Liver (tissue), 9 donors: ENCODE data around the gene INO80D. TPM values are rescaled to one million over a fixed set of nuclear protein-coding genes. Genes with fewer than 3 reads are reported as not detected.
"Not testable (repeated sequence)": the region's sequence is repeated elsewhere in the genome, so short reads cannot be mapped to it uniquely, and the experiment has no call there.

Experiments used
- DNase-seq: peaks from one replicate; pipeline ENCODE4 v3.0.0-alpha.2; 2017; ENCODE audit warnings: low spot score
- H3K27ac ChIP-seq, 2 donors: one replicate each; pipeline ENCODE4 v1.7.0; 2013; ENCODE audit warnings: inconsistent platforms in 2 of 2, low read length in 2 of 2, control low read depth in 1 of 2, low read depth in 1 of 2, mild to moderate bottlenecking in 1 of 2
- H3K27me3 ChIP-seq, 4 donors: one replicate each; pipeline versions ENCODE4 v1.6.1 to v1.7.0; 2013; ENCODE audit warnings: low read length in 3 of 4, inconsistent platforms in 1 of 4, mild to moderate bottlenecking in 1 of 4, moderate library complexity in 1 of 4; ENCODE audit not compliant: control insufficient read depth in 4 of 4, insufficient read depth in 4 of 4
- H3K36me3 ChIP-seq, 4 donors: one replicate each; pipeline versions ENCODE4 v1.6.1 to v1.7.0; 2013; ENCODE audit warnings: low read length in 3 of 4, mild to moderate bottlenecking in 3 of 4, low read depth in 1 of 4, moderate library complexity in 1 of 4; ENCODE audit not compliant: control insufficient read depth in 4 of 4, insufficient read depth in 3 of 4
- H3K4me1 ChIP-seq, 4 donors: one replicate each; pipeline versions ENCODE4 v1.6.1 to v1.7.0; 2013; ENCODE audit warnings: low read length in 3 of 4, mild to moderate bottlenecking in 3 of 4, moderate library complexity in 1 of 4; ENCODE audit not compliant: control insufficient read depth in 4 of 4, insufficient read depth in 4 of 4
- H3K4me3 ChIP-seq, 3 donors: one replicate each; pipeline versions ENCODE4 v1.6.1 to v1.7.0; 2013; ENCODE audit warnings: low read length in 3 of 3, control low read depth in 1 of 3, low read depth in 1 of 3, mild to moderate bottlenecking in 1 of 3
- H3K9ac ChIP-seq, 2 donors: one replicate each; pipeline ENCODE4 v1.7.0; 2013; ENCODE audit warnings: low read length in 2 of 2, mild to moderate bottlenecking in 2 of 2, moderate library complexity in 2 of 2, control low read depth in 1 of 2, low read depth in 1 of 2
- H3K9me3 ChIP-seq, 4 donors: one replicate each; pipeline versions ENCODE4 v1.6.1 to v1.7.0; 2013; ENCODE audit warnings: low read length in 3 of 4; ENCODE audit not compliant: control insufficient read depth in 4 of 4
- FOXA1 ChIP-seq: IDR thresholded peaks from 2 replicates; pipeline ENCODE4 v1.6.1; 2016; ENCODE audit warnings: antibody characterized with exemption
- GABPA ChIP-seq, 2 donors: IDR thresholded peaks in 1 of 2; conservative IDR thresholded peaks in 1 of 2; 2 replicates each; pipeline ENCODE4 v1.6.1; 2016; ENCODE audit warnings: antibody characterized with exemption in 2 of 2, mild to moderate bottlenecking in 1 of 2, moderate library complexity in 1 of 2
- NR2F2 ChIP-seq: IDR thresholded peaks from 2 replicates; pipeline ENCODE4 v1.6.1; 2016; ENCODE audit warnings: antibody characterized with exemption
- RXRA ChIP-seq, 2 donors: IDR thresholded peaks; 2 replicates each; pipeline ENCODE4 v1.6.1; 2017 to 2018; ENCODE audit warnings: antibody characterized with exemption in 2 of 2, mild to moderate bottlenecking in 1 of 2
- TAF1 ChIP-seq: conservative IDR thresholded peaks from 2 replicates; pipeline ENCODE4 v1.6.1; 2016; ENCODE audit warnings: antibody characterized with exemption, mild to moderate bottlenecking
- YY1 ChIP-seq: IDR thresholded peaks from 2 replicates; pipeline ENCODE4 v1.6.1; 2016; ENCODE audit warnings: antibody characterized with exemption, mild to moderate bottlenecking
- WGBS: extraction: QIAGEN DNeasy Blood & Tissue Kit; methylation state at CpG from one replicate; pipeline ENCODE4 v1.1.7; 2013; 5-methylcytosine and 5-hydroxymethylcytosine counted together
- polyA plus RNA-seq, 2 donors: library from polyadenylated mRNA; stranded (reverse) in 1 of 2; unstranded in 1 of 2; fragments of 200-250 nt in 1 of 2; fragments of >200 nt in 1 of 2; fragmentation: Nextera tagmentation in 1 of 2; extraction: Ambion mirVana in 1 of 2; gene quantifications; one replicate each; pipeline versions ENCODE4 v1.2.1 to v1.2.3, GENCODE V29; 2013 to 2015
- total RNA-seq, 2 donors: library from RNA; depleted of rRNA; stranded (reverse); fragments of >200 nt; gene quantifications; one replicate each; pipeline ENCODE4 v1.2.3, GENCODE V29; 2014
- TF ChIP-seq, protein P1 (sequence below): fragments of 150-350 bp; IDR thresholded peaks from 2 replicates; pipeline ENCODE4 v1.5.1; 2017; ENCODE audit warnings: improper control_type of control experiment, low read depth, low read length; ENCODE audit not compliant: missing input control
- TF ChIP-seq, protein P2 (sequence below): IDR thresholded peaks from 2 replicates; pipeline ENCODE4 v1.6.1; 2016; ENCODE audit warnings: antibody characterized with exemption
- donor health status: healthy.
- donor health status: healthy.
- donor health status: healthy.
- donor health status: healthy.
- donor health status: healthy.

Gene INO80D
- total and polyA plus RNA-seq, 4 donors: 0.76 to 10.3 (median 5.4) TPM

DNA sequence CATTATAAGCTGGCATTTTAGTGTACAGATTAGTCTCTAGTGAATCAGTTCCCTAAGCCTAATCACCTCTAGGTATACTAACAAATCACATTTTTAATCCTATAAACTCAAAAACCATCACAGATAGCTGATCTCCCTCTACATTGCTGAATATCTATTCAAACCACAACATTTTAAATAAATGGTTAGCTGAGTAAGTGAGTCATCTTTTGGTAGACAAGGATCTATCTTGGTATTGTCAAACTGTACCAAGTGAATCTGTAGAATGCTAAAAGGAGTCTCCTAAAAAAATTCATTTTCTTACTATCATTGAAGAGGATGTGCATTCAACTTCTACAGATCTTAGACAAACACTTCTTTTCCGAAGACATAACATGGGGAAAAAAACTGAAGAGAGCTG lies 40.7 kb downstream of the INO80D start:
- Histone ChIP-seq H3K4me3 (no peak overlapping the region), H3K9ac (no peak overlapping the region), H3K27ac (no peak overlapping the region), H3K27me3 (no peaks in the 10 kb centered on the region), H3K4me1 (no peaks in the 10 kb centered on the region), H3K9me3 (no peaks in the 10 kb centered on the region), H3K36me3 (peaks cover 0 to 13% (median 8%) of the 10 kb centered on the region in 4 donors)
- no peak for DNase-seq
- WGBS: 94% methylated on average over 1 of the region's 1 CpG
- TF ChIP-seq TAF1: no peak
- TF ChIP-seq FOXA1: no peak
- no peak for TF ChIP-seq RXRA (IDR thresholded peaks at IDR 0.05)
- TF ChIP-seq, protein P1, sequence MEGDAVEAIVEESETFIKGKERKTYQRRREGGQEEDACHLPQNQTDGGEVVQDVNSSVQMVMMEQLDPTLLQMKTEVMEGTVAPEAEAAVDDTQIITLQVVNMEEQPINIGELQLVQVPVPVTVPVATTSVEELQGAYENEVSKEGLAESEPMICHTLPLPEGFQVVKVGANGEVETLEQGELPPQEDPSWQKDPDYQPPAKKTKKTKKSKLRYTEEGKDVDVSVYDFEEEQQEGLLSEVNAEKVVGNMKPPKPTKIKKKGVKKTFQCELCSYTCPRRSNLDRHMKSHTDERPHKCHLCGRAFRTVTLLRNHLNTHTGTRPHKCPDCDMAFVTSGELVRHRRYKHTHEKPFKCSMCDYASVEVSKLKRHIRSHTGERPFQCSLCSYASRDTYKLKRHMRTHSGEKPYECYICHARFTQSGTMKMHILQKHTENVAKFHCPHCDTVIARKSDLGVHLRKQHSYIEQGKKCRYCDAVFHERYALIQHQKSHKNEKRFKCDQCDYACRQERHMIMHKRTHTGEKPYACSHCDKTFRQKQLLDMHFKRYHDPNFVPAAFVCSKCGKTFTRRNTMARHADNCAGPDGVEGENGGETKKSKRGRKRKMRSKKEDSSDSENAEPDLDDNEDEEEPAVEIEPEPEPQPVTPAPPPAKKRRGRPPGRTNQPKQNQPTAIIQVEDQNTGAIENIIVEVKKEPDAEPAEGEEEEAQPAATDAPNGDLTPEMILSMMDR: no peak
- no peak for TF ChIP-seq NR2F2
- TF ChIP-seq GABPA (IDR thresholded peaks at IDR 0.05 in 1 of 2, conservative IDR thresholded peaks at IDR 0.05 in 1 of 2): no peak
- TF ChIP-seq, protein P2, sequence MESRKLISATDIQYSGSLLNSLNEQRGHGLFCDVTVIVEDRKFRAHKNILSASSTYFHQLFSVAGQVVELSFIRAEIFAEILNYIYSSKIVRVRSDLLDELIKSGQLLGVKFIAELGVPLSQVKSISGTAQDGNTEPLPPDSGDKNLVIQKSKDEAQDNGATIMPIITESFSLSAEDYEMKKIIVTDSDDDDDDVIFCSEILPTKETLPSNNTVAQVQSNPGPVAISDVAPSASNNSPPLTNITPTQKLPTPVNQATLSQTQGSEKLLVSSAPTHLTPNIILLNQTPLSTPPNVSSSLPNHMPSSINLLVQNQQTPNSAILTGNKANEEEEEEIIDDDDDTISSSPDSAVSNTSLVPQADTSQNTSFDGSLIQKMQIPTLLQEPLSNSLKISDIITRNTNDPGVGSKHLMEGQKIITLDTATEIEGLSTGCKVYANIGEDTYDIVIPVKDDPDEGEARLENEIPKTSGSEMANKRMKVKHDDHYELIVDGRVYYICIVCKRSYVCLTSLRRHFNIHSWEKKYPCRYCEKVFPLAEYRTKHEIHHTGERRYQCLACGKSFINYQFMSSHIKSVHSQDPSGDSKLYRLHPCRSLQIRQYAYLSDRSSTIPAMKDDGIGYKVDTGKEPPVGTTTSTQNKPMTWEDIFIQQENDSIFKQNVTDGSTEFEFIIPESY: no peak
- no peak for TF ChIP-seq YY1

DNA sequence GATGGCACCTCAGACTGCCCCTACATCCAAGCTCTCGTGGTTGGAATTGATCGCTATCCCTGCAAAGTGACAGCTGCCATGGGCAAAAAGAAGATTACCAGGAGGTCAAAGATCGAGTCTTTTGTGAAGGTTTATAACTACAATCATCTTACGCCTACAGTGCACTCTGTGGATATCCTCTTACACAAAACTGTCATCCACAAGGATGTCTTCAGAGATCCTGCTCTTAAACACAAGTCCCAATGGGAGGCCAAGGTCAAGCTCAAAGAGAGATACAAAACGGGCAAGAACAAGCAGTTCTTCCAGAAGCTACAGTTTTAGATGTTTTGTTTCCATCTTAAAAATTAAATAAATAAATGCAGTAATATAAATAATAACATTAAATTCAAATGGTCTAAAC lies 45.4 kb downstream of the INO80D start:
- no peak overlapping the region for H3K9ac ChIP-seq
- no peak overlapping the region for H3K4me3 ChIP-seq
- no peaks in the 10 kb centered on the region for H3K4me1 ChIP-seq
- H3K27me3 ChIP-seq: no peaks in the 10 kb centered on the region
- H3K36me3 ChIP-seq: peaks cover 2 to 19% (median 11%) of the 10 kb centered on the region in 4 donors
- no peaks in the 10 kb centered on the region for H3K9me3 ChIP-seq
- H3K27ac ChIP-seq: no peak overlapping the region
- WGBS: 85% methylated on average over 5 of the region's 5 CpGs
- TF ChIP-seq NR2F2: peak; percentile 39
- no peak for TF ChIP-seq RXRA (IDR thresholded peaks at IDR 0.05)
- DNase-seq: no peak

DNA sequence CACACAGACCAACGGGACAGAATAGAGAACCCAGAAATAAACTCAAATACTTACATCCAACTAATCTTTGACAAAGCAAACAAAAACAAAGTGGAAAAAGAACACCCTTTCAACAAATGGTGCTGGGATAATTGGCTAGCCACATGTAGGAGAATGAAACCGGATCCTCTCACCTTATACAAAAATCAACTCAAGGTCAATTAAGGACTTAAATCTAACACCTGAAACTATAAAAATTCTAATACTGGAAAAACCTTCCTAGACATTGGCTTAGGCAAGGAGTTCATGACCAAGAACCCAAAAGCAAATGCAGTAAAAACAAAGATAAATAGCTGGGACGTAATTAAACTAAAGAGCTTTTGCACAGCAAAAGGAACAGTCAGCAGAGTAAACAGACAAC lies 50.6 kb downstream of the INO80D start:
- peaks cover 2 to 12% (median 7%) of the 10 kb centered on the region in 4 donors for H3K36me3 ChIP-seq
- WGBS: 81% methylated on average over 3 of the region's 3 CpGs
- not testable (repeated sequence) for H3K4me3 ChIP-seq, H3K9ac ChIP-seq, H3K27ac ChIP-seq, H3K27me3 ChIP-seq, H3K9me3 ChIP-seq, DNase-seq
- peaks cover 3 to 12% (median 8%) of the 10 kb centered on the region in 4 donors for H3K4me1 ChIP-seq

DNA sequence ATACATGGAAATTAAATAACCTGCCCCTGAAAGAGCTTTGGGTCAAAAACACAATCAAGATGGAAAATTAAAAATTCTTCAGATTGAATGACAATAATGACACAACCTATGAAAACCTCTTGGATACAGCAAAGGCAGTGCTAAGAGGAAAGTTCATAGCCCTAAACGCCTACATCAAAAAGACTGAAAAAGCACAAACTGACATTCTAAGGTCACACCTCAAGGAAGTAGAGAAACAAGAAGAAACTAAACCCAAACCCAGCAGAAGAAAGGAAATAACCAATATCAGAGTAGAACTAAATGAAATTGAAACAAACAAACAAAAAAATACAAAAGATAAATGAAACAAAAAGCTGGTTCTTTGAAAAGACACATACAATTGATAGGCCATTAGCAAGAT lies 52.5 kb downstream of the INO80D start:
- not testable (repeated sequence) for DNase-seq, H3K9me3 ChIP-seq, H3K27me3 ChIP-seq, H3K4me3 ChIP-seq, H3K9ac ChIP-seq, H3K36me3 ChIP-seq, H3K27ac ChIP-seq
- WGBS: 94% methylated on average over 1 of the region's 1 CpG
- peaks cover 3 to 12% (median 8%) of the 10 kb centered on the region in 4 donors for H3K4me1 ChIP-seq
